PFSK-1 (cell line): Measurements from ENCODE around the gene CD300LB.

Source experiments
- FOXP2 ChIP-seq: optimal IDR thresholded peaks from 2 replicates; pipeline ENCODE3; 2011; ENCODE audit warnings: borderline replicate concordance, control low read depth, inconsistent platforms; ENCODE audit not compliant: insufficient read depth; ENCODE audit errors: extremely low read length, extremely low read depth
- POLR2AphosphoS5 ChIP-seq: IDR thresholded peaks from 2 replicates; pipeline ENCODE4 v1.6.1; 2012; ENCODE audit warnings: low read depth, mild to moderate bottlenecking, control low read depth, low read length, moderate library complexity
- SIN3A ChIP-seq: IDR thresholded peaks from 2 replicates; pipeline ENCODE4 v1.6.1; 2012; ENCODE audit warnings: mild to moderate bottlenecking, low read length, moderate library complexity, borderline replicate concordance; ENCODE audit not compliant: insufficient read depth
- TAF1 ChIP-seq: IDR thresholded peaks from 2 replicates; pipeline ENCODE4 v1.6.1; 2012; ENCODE audit warnings: low read length, control low read depth, borderline replicate concordance; ENCODE audit not compliant: insufficient read depth
- TF ChIP-seq, protein P1 (sequence below), 2 experiments: IDR thresholded peaks; 2 replicates each; pipeline versions ENCODE4 v1.6.1 to v1.8.0; 2011 to 2012; ENCODE audit warnings: low read depth in 2 of 2, low read length in 2 of 2, control low read depth in 1 of 2, inconsistent platforms in 1 of 2, mild to moderate bottlenecking in 1 of 2, moderate library complexity in 1 of 2; ENCODE audit not compliant: insufficient read depth in 1 of 2

CD300LB gene

DNA sequence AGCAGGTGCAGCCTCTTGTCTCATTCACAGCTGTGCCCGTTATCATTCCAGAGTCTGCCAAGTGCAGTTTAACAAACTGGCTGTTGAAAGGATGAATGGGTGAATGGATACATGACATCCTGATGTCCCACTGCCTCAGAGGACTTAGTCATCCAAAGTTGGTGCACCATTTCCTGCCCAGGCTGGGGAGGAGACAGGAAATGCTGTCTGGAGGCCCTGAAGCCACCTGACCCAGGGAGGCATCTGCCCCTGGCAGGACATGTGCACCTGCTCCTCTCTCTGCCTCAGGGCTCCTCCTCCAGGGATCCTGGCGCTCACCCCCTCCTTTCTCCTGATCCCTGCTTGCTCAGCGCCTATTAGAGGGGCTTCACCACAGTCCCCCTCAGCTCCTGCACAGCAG is 16.5 kb upstream of the CD300LB start:
- TF ChIP-seq TAF1, result no peak
- no peak for TF ChIP-seq POLR2AphosphoS5
- TF ChIP-seq FOXP2, result no peak
- TF ChIP-seq, protein P1, sequence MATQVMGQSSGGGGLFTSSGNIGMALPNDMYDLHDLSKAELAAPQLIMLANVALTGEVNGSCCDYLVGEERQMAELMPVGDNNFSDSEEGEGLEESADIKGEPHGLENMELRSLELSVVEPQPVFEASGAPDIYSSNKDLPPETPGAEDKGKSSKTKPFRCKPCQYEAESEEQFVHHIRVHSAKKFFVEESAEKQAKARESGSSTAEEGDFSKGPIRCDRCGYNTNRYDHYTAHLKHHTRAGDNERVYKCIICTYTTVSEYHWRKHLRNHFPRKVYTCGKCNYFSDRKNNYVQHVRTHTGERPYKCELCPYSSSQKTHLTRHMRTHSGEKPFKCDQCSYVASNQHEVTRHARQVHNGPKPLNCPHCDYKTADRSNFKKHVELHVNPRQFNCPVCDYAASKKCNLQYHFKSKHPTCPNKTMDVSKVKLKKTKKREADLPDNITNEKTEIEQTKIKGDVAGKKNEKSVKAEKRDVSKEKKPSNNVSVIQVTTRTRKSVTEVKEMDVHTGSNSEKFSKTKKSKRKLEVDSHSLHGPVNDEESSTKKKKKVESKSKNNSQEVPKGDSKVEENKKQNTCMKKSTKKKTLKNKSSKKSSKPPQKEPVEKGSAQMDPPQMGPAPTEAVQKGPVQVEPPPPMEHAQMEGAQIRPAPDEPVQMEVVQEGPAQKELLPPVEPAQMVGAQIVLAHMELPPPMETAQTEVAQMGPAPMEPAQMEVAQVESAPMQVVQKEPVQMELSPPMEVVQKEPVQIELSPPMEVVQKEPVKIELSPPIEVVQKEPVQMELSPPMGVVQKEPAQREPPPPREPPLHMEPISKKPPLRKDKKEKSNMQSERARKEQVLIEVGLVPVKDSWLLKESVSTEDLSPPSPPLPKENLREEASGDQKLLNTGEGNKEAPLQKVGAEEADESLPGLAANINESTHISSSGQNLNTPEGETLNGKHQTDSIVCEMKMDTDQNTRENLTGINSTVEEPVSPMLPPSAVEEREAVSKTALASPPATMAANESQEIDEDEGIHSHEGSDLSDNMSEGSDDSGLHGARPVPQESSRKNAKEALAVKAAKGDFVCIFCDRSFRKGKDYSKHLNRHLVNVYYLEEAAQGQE (IDR thresholded peaks at IDR 0.05; ENCODE audit: insufficient read depth in 1 of 2, low read depth in 2 of 2, low read length in 2 of 2), result no peak
- no peak for TF ChIP-seq SIN3A

DNA sequence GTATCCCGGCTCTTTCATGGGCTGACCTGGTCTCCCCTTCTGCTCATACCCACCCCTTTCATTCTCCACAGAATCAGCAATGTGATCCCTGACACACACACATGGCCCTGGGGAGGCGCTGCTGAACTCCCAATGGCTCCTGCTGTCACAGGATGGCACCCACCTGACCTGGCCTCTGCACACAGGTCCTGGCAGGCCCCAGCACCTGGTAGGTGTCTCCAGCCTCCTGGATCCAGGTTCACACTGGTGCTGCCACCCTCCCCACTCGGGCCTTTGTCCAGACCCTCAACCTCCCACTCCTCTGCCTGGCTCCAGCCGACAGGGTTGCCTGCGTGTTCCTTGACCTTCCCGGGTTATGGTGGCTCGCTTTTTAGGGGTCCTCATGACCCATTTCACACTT is 16.0 kb upstream of the CD300LB start:
- TF ChIP-seq SIN3A (no peak), POLR2AphosphoS5 (no peak), FOXP2 (no peak), TAF1 (no peak)
- TF ChIP-seq, protein P1 (IDR thresholded peaks at IDR 0.05; ENCODE audit: insufficient read depth in 1 of 2, low read depth in 2 of 2, low read length in 2 of 2), result no peak

DNA sequence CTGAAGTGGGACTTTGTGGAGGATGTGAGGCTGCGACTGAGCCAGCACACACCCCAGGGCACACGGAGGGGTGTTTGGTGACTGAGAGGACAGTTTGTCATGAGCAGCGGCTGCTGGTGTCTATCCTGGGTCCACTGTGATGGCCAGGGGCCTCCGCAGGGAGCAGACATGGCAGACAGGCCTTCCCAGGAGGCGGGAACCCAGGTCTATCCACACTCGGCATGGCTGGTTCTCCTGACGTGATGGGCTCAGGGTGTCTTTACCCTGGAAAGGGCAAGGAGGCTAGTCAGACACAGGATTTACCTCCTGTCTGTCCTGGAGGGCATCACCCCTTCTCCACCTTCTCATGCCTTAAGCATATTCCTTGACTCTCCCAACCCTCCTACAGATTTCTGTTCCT is 15.3 kb upstream of the CD300LB start:
- TF ChIP-seq SIN3A (no peak), TAF1 (no peak), FOXP2 (no peak), POLR2AphosphoS5 (no peak)
- TF ChIP-seq, protein P1 (IDR thresholded peaks at IDR 0.05; ENCODE audit: insufficient read depth in 1 of 2, low read depth in 2 of 2, low read length in 2 of 2), result no peak

DNA sequence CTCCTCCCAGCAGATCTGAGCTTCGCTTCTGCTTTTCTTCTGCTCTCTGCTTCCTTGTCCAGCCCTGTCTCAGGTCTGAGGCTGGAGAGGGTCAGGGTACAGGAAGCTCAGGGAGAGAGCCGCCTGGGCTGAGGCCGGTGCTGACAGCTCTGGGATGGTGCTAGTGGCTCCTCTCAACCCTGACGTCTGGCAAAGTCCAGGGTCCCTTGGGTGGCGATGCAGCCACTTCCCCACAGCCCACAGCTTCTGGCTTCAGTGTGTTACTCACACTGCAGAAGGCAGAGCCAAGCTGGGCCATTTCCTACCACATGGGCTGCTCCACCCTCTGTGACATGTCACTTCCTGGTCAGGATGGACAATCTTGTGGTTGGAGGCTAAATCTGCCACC is 14.6 kb upstream of the CD300LB start, which contains the start of gene CD300C:
Gene CD300C, minus strand, starts transcription at position 273 of the 388 bp plus-strand sequence. CDS start 333 bp downstream, outside the sequence.
- TF ChIP-seq, protein P1 (IDR thresholded peaks at IDR 0.05; ENCODE audit: insufficient read depth in 1 of 2, low read depth in 2 of 2, low read length in 2 of 2), result no peak
- TF ChIP-seq TAF1, result no peak
- no peak for TF ChIP-seq FOXP2
- no peak for TF ChIP-seq POLR2AphosphoS5
- no peak for TF ChIP-seq SIN3A
